T follicular helper cell (primary cell): ENCODE results near the gene SMPD3.

Experiments
- DNase-seq: peaks from one replicate; pipeline ENCODE4 v3.0.0-alpha.2; 2020; ENCODE audit warnings: low read depth

The SMPD3 gene

GRCh38 chr16:68331879-68332410 lies 116.4 kb downstream of the SMPD3 start:
- no peak for DNase-seq

- no peak for DNase-seq
Measured at GRCh38 chr16:68328860-68329390, 119.4 kb downstream of the SMPD3 start.

- DNase-seq, result peak; percentile 71
Measured at GRCh38 chr16:68328151-68328859, 120.0 kb downstream of the SMPD3 start.

- DNase-seq, result no peak
Measured at GRCh38 chr16:68324780-68325357, 123.4 kb downstream of the SMPD3 start.

GRCh38 chr16:68324336-68324735 lies 124.0 kb downstream of the SMPD3 start:
- no peak for DNase-seq

- DNase-seq, result no peak
Measured at GRCh38 chr16:68319185-68319908, 129.0 kb downstream of the SMPD3 start.

- no peak for DNase-seq
Measured at GRCh38 chr16:68313116-68313515, 135.2 kb downstream of the SMPD3 start.

GRCh38 chr16:68310774-68311511 lies 137.4 kb downstream of the SMPD3 start, which contains the start of the genes PRMT7 and SLC7A6OS:
Gene PRMT7 (plus strand): TSS chr16:68311019. CDS start chr16:68315980, 4,961 bp downstream.
Gene SLC7A6OS (minus strand): TSS chr16:68310946. CDS start chr16:68310926, 20 bp downstream.
- DNase-seq, result peak; percentile 89

GRCh38 chr16:68310437-68310773 lies 137.9 kb downstream of the SMPD3 start:
- DNase-seq, result no peak

GRCh38 chr16:68309799-68310198 lies 138.5 kb downstream of the SMPD3 start:
- no peak for DNase-seq
